ENCODE results near the gene INO80C.
A peak's percentile ranks its signal among the peaks of the same experiment; 100 is the strongest.
"Not testable (repeated sequence)": the region's sequence is repeated elsewhere in the genome, so short reads cannot be mapped to it uniquely, and the experiment has no call there.

Gene INO80C

DNA sequence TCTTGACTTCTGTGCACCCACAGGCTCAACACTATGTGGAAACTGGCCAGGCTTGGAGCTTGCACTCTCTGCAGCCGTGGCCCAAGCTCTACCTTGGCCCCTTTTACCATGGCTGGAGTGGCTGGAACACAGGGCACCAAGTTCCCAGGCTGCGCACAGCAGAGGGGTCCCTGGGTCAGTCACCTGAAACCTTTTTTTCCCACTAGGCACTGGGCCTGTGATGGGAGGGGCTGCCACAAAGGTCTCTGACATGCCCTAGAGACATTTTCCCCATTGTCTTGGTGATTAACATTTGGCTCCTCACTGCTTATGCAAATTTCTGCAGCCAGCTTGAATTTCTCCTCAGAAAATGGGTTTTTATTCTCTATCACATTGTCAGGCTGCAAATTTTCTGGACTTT, 9.4 kb downstream of the INO80C start:
- H3K4me3 Mint-ChIP-seq; intact Hi-C loops (cut with micrococcal nuclease); H3K27ac Mint-ChIP-seq; H3K9me3 Mint-ChIP-seq; H3K27me3 Mint-ChIP-seq: not testable (repeated sequence)
- Mint-ChIP-seq H3K36me3 (ENCODE audit: low read depth) (peaks cover 10% of the 10 kb centered on the region), H3K4me1 (ENCODE audit: low read depth) (peaks cover 41% of the 10 kb centered on the region)

DNA sequence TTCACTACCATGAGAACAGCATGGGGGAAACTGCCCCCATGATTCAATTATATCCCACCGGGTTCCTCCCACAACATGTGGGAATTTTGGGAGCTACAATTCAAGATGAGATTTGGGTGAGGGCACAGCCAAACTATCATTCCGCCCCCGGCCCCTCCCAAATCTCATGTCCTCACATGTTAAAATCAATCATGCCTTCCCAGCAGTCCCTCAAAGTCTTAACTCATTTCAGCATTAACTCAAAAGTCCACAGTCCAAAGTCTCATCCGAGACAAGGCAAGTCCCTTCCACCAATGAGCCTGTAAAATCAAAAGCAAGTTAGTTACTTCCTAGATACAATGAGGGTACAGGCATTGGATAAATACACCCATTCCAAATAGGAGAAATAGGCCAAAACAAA, 10.2 kb downstream of the INO80C start:
- H3K27me3 Mint-ChIP-seq; intact Hi-C loops (cut with micrococcal nuclease); H3K9me3 Mint-ChIP-seq; H3K4me3 Mint-ChIP-seq; H3K27ac Mint-ChIP-seq: not testable (repeated sequence)
- Mint-ChIP-seq H3K4me1 (ENCODE audit: low read depth) (peaks cover 46% of the 10 kb centered on the region), H3K36me3 (ENCODE audit: low read depth) (peaks cover 10% of the 10 kb centered on the region)

DNA sequence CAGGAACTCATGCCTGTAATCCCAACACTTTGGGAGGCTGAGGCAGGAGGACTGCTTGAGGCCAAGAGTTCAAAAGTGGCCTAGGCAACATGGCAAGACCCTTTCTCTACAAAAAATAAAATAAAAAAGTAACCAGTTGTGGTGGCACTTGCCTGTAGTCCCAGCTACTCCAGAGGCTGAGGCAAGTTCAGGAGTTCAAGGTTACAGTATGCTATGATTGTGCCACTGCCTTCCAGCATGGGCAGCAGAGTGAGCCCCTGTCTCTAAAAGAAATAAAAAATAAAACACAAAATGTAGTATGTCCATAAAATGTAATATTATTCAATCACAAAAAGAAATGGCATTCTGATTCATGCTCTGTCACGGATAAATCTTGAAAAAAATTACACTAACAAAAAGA, 11.9 kb downstream of the INO80C start:
- Mint-ChIP-seq H3K27me3 (no peaks in the 10 kb centered on the region), H3K4me1 (ENCODE audit: low read depth) (peaks cover 40% of the 10 kb centered on the region), H3K9me3 (no peaks in the 10 kb centered on the region), H3K36me3 (ENCODE audit: low read depth) (peaks cover 10% of the 10 kb centered on the region), H3K27ac (no peak overlapping the region), H3K4me3 (no peak overlapping the region)
- intact Hi-C loops (cut with micrococcal nuclease): no loop called here

DNA sequence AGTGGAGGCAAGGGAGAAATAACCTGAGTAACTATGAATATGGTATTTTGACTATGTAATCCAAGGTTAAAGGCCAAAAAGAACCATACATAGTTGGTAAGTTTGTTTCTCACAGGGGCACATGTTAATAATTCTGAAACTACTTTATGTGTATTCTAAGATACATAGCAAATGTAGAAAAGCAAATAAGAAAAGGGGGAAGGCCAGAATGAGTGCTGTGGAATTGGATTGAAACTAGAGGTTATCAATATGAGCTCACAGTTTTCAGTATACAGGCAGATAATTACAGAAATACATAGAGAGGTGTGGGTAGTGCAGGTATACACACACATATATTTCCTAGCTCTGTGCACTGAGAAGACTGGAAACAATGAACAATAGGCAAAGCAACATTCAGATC, 13.7 kb downstream of the INO80C start:
- H3K4me3 Mint-ChIP-seq: no peak overlapping the region
- no peaks in the 10 kb centered on the region for H3K9me3 Mint-ChIP-seq
- intact Hi-C loops (cut with micrococcal nuclease): no loop called here
- H3K36me3 Mint-ChIP-seq (ENCODE audit: low read depth): peaks cover 10% of the 10 kb centered on the region
- H3K27me3 Mint-ChIP-seq: no peaks in the 10 kb centered on the region
- H3K27ac Mint-ChIP-seq: no peak overlapping the region
- peaks cover 35% of the 10 kb centered on the region for H3K4me1 Mint-ChIP-seq (ENCODE audit: low read depth)

DNA sequence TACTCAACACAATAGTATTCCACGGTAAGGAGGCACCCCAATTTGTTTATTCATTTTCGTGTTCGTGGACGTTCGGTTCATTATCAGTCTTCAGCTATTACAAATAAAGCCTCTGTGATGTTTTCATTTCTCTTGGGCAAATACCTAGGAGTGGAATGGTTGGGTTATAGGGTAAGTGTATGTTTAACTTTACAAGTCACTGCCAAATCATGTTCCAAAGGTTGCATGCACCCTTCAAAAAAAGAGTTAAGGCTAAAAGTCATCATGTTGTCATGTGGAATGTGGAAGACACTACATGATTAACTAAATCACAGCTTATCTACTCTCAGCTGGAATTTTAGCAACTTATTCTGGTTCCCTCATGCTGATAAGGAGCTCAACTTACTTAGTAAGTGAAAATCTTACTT, 15.8 kb downstream of the INO80C start:
- intact Hi-C loops (cut with micrococcal nuclease): no loop called here

DNA sequence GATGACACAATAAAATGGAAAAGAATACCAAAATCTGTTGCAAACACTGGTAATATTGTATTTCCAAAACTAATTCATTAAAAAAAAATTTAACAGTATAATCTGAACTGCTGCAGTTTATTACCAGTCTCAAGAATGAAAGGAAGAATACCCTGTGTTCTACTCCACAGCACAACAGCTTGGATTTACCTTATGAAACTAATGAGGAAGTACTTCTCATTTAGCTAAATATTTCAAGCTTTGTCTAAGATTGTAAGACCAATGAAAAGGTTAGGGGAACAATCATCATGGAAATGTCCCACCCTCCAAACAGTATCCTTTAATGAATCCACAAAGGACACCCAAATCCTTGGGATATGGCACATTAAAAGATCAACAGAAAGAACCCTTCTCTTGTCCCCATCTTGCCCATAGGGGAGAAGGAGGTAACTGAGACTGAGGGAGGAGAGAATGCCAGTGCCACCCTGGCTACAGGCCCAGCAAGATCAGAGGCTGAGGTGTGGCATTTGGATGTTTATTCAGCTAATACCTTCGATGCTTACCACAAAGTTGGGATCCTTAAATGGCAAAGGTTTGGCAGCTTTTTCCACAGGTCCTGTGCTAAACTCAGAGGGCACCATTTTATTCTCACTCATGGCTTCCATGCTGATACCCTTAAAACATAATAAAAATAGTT, 17.7 kb downstream of the INO80C start:
- Mint-ChIP-seq H3K4me3 (no peak overlapping the region), H3K27me3 (no peaks in the 10 kb centered on the region), H3K9me3 (no peaks in the 10 kb centered on the region), H3K36me3 (ENCODE audit: low read depth) (peaks cover 5% of the 10 kb centered on the region), H3K27ac (peak overlapping the region; percentile 30), H3K4me1 (ENCODE audit: low read depth) (peaks cover 52% of the 10 kb centered on the region)
- intact Hi-C loops (cut with micrococcal nuclease): loop anchor here (2.0 to 5.0 kb wide), 2 partner anchors 17 to 443 kb away; partner anchors contain the start of gene INO80C

More for the DNA sequence above, 15.8 kb downstream of the INO80C start:
- peak overlapping the region; percentile 45 for H3K27ac Mint-ChIP-seq
- peaks cover 51% of the 10 kb centered on the region for H3K4me1 Mint-ChIP-seq (ENCODE audit: low read depth)
- H3K4me3 Mint-ChIP-seq: no peak overlapping the region
- H3K9me3 Mint-ChIP-seq: no peaks in the 10 kb centered on the region
- no peaks in the 10 kb centered on the region for H3K27me3 Mint-ChIP-seq
- H3K36me3 Mint-ChIP-seq (ENCODE audit: low read depth): peaks cover under 1% of the 10 kb centered on the region

DNA sequence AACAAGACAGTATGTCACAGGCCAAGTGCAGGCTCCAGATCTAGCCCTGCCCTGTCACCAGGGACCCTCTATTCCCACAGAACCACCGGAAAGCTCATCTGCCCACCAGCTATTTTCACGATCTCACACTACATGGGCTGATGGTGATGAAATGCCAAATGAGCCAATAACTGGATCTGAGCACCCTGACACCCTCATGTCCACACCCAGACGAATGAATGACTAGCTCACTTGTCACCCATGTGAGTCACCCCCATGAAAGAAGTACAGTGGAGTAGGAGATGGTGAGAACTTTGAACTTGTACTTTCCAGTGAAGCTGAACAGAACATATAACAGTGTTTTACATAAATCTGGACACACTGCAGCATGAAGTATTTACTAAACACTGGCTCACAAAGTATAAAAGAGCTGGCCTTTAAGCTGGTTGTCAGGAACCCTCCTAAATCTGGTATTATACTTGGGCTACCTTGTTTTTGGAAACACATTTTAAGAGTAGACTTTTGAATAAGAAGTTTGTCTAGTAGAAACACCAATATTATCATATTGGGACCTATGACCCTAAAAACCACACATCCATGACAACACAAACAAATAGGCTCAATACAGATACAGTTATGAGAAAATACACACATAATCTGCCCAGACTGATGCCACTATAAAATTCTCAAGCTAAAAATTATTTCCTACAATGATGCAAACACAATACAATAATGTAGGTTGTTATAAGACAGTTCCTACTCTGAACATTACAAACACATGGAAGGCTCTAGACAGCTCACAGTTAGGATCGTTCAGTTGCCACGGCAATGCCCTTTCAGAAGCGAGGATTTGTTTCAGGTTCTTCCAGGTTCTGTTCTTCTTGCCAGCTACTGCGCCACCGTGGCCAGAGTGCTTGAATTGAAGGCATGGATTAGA, 19.0 kb downstream of the INO80C start:
- Mint-ChIP-seq H3K27me3 (no peaks in the 10 kb centered on the region), H3K9me3 (no peaks in the 10 kb centered on the region), H3K36me3 (ENCODE audit: low read depth) (peaks cover 13% of the 10 kb centered on the region), H3K27ac (peak overlapping the region; percentile 84), H3K4me1 (ENCODE audit: low read depth) (peaks cover 53% of the 10 kb centered on the region), H3K4me3 (no peak overlapping the region)
- intact Hi-C loops (cut with micrococcal nuclease): loop anchor here (2.0 to 5.0 kb wide), 2 partner anchors 18 to 441 kb away; partner anchors contain the start of gene INO80C

DNA sequence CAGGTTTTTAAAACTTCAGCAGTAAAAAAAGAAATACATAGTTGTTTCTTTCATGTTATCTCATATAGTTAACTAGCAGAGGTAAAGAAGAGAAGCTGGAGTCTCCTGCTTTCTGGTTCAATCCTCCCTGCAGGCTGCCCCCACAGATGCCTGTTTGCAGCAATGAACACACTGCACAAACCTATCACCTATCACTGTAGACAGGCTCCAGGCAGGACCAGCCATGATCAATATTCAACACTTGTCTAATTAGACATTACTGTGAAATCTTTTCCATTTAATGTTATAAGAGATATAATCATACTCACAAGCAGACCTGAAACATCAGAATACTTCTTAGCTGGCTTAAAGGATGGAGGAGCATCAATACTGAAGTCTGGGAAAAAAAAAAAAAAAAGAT, 19.8 kb downstream of the INO80C start:
- peaks cover 59% of the 10 kb centered on the region for H3K4me1 Mint-ChIP-seq (ENCODE audit: low read depth)
- H3K36me3 Mint-ChIP-seq (ENCODE audit: low read depth): peaks cover 21% of the 10 kb centered on the region
- no peaks in the 10 kb centered on the region for H3K27me3 Mint-ChIP-seq
- no peaks in the 10 kb centered on the region for H3K9me3 Mint-ChIP-seq
- H3K27ac Mint-ChIP-seq: peak overlapping the region; percentile 84
- H3K4me3 Mint-ChIP-seq: no peak overlapping the region
- intact Hi-C loops (cut with micrococcal nuclease): loop anchor here (2.0 to 5.0 kb wide), 2 partner anchors 19 to 441 kb away; partner anchors contain the start of gene INO80C

DNA sequence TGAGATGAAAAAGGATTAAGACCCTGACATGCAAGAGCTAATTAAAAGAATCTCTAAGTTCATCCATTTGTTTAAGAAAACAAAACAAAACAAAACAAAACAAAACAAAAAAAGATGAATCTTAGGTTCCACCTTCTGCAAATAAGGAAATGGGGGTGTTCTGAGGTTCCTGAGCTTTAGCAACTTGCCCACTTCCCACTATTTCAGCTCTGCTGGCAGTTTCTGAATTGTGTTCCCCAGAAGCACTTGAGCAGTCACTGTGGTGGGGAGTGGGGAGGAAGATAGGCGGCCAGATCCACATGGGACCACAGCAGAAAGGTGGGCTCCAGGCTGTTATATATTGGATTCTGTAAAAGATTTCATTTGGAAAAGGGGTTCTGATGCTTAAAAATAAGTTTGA, 20.3 kb downstream of the INO80C start:
- H3K36me3 Mint-ChIP-seq (ENCODE audit: low read depth): peaks cover 26% of the 10 kb centered on the region
- H3K4me3 Mint-ChIP-seq: peak overlapping the region; percentile 42
- H3K27ac Mint-ChIP-seq: peak overlapping the region; percentile 84
- H3K4me1 Mint-ChIP-seq (ENCODE audit: low read depth): peaks cover 55% of the 10 kb centered on the region
- intact Hi-C loops (cut with micrococcal nuclease): loop anchor here (5.0 kb wide), 1 partner anchor 440 kb away; no protein-coding TSS in a partner anchor
- no peaks in the 10 kb centered on the region for H3K27me3 Mint-ChIP-seq
- H3K9me3 Mint-ChIP-seq: no peaks in the 10 kb centered on the region

GRCh38 chr18:35474884-35475283, 22.9 kb downstream of the INO80C start:
- intact Hi-C loops (cut with micrococcal nuclease): loop anchor here (5.0 kb wide), 1 partner anchor 438 kb away; no protein-coding TSS in a partner anchor
- Mint-ChIP-seq H3K9me3 (no peaks in the 10 kb centered on the region), H3K27me3 (no peaks in the 10 kb centered on the region), H3K27ac (no peak overlapping the region), H3K4me1 (ENCODE audit: low read depth) (peaks cover 39% of the 10 kb centered on the region), H3K36me3 (ENCODE audit: low read depth) (peaks cover 33% of the 10 kb centered on the region), H3K4me3 (no peak overlapping the region)

GRCh38 chr18:35473562-35473961, 24.2 kb downstream of the INO80C start:
- no peak overlapping the region for H3K27ac Mint-ChIP-seq
- no peak overlapping the region for H3K4me3 Mint-ChIP-seq
- no peaks in the 10 kb centered on the region for H3K9me3 Mint-ChIP-seq
- peaks cover 31% of the 10 kb centered on the region for H3K4me1 Mint-ChIP-seq (ENCODE audit: low read depth)
- H3K36me3 Mint-ChIP-seq (ENCODE audit: low read depth): peaks cover 43% of the 10 kb centered on the region
- intact Hi-C loops (cut with micrococcal nuclease): no loop called here
- no peaks in the 10 kb centered on the region for H3K27me3 Mint-ChIP-seq

DNA sequence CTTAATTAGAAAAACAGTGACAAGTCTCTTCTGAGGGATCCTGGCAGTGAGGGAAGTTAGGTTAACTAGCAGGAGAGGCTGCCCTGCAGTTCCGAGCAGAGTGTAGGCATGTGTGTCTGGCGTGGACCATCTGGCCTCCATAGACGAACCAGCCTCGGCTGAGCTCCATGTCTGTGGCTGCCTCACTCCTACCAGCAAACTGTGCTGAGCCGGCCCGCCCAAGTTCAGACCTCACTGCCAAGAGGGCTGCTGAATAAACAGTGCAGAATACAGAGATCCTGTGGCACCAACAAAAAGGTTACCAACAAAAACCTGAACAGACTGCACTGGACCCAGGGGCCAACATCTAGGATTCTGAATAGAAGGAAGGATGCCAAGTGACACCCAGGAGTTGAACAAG, 27.3 kb downstream of the INO80C start:
- intact Hi-C loops (cut with micrococcal nuclease): no loop called here
- Mint-ChIP-seq H3K27ac (no peak overlapping the region), H3K27me3 (no peaks in the 10 kb centered on the region), H3K36me3 (ENCODE audit: low read depth) (peaks cover 51% of the 10 kb centered on the region), H3K4me3 (no peak overlapping the region), H3K4me1 (ENCODE audit: low read depth) (peaks cover 13% of the 10 kb centered on the region), H3K9me3 (no peaks in the 10 kb centered on the region)

DNA sequence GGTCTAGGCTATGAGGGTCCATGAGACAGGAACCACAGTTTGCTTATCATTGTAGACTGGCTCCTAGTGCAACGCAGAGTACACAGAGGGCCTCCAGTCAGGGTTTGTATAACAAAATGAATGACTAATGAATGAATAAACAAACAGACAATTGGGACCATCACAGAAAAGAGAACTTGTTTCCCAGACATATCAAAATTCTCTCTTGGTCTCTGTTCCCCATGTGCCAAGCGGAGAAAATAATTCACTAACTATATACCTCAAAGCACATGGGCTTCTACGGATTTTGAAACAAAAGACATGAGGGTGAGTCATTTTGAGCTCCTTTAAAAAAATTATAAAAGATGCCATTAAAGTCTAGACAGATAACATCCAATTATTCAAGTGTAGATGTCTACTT, 28.0 kb downstream of the INO80C start:
- Mint-ChIP-seq H3K27ac (no peak overlapping the region), H3K4me3 (no peak overlapping the region), H3K36me3 (ENCODE audit: low read depth) (peaks cover 44% of the 10 kb centered on the region), H3K27me3 (no peaks in the 10 kb centered on the region), H3K9me3 (no peaks in the 10 kb centered on the region), H3K4me1 (ENCODE audit: low read depth) (peaks cover 18% of the 10 kb centered on the region)
- intact Hi-C loops (cut with micrococcal nuclease): no loop called here

DNA sequence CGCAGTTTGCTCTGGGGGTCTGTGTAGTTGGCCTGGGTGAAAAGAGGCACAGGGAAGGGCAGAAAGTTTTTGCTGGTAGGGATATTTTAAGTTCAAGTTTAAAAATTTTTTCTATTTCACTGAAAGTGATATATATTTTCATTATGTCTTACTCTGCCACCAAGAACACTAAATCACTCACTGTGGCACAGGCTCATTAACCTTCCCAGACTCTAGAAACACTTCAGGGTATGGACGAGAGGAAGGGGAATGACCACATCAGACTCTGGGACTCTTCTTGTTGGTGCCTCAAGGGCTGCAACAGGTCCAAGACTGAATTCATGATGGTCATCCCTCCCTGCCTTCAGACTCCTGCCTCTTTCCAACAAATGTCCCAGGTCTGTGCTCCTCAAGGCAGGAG, 29.0 kb downstream of the INO80C start:
- peaks cover 39% of the 10 kb centered on the region for H3K36me3 Mint-ChIP-seq (ENCODE audit: low read depth)
- no peaks in the 10 kb centered on the region for H3K9me3 Mint-ChIP-seq
- no peak overlapping the region for H3K4me3 Mint-ChIP-seq

More for the DNA sequence above, 29.0 kb downstream of the INO80C start:
- Mint-ChIP-seq H3K4me1 (ENCODE audit: low read depth) (peaks cover 24% of the 10 kb centered on the region), H3K27ac (no peak overlapping the region), H3K27me3 (no peaks in the 10 kb centered on the region)
- intact Hi-C loops (cut with micrococcal nuclease): no loop called here

Data from dendritic cell treated with granulocyte-macrophage colony-stimulating factor and Interleukin-4, amounts not matched to agents 40 ng/mL and 50 ng/mL, for 4 days (primary cell).